Epithelial cell of prostate (primary cell): Measurements from ENCODE around the gene EPHB3.

Source experiments
- DNase-seq: peaks from one replicate; pipeline ENCODE4 v3.0.0-alpha.2; 2011; ENCODE audit warnings: low read depth, low spot score
- H3K27ac ChIP-seq: fragments of 450-650 bp; 2 replicates; pipeline ENCODE4 v1.5.1; 2017; ENCODE audit warnings: mild to moderate bottlenecking

EPHB3 gene

DNA sequence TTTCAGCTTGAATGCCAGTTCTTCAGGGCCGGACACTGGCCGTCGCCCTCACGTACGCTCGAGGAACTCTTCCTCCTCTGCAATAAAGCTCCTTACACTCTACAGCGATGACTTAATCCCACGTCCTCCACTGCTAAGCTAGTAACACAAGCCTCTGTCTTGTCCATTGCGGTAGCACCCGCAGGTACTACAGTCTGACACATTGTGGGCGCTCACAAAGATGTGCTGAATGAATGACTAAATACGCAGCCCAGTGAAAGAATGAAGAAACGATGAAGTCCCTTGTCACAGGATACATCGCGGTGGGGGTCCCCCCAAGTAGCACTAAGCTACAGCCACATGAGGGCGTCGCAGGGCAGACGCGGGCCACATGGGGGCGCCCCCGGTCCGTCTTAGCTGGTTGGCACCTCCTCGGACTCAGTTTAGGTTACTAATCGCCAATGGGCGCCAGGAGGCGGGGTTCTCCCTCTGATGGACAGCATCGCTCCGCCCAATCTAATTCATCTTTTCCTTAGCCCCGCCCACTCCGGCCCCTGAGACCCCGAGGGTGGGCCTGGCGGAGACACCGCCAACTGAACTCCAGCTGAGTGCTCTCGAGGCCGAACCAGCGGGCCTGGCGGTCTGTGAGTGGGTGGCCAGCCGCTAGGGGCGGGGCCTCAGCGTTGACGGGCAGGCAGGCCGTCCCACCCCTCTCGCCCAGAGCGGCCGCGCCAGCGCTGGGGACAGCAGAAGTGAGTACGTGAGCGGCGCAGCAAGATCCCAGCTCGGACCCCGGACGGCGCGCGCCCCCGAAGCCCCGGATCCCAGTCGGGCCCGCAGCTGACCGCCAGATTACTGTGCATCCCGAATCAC lies at the start of gene EPHB3:
Gene EPHB3, plus strand, starts transcription at position 725 of the 852 bp plus-strand sequence. CDS start 451 bp downstream, outside the sequence.
- H3K27ac ChIP-seq: peak within 1 kb of the TSS; percentile 82
- DNase-seq: peak; percentile 91

- no peak for DNase-seq
- no peak overlapping the region for H3K27ac ChIP-seq
Measured at GRCh38 chr3:184512621-184513020, 49.0 kb upstream of the EPHB3 start.

DNA sequence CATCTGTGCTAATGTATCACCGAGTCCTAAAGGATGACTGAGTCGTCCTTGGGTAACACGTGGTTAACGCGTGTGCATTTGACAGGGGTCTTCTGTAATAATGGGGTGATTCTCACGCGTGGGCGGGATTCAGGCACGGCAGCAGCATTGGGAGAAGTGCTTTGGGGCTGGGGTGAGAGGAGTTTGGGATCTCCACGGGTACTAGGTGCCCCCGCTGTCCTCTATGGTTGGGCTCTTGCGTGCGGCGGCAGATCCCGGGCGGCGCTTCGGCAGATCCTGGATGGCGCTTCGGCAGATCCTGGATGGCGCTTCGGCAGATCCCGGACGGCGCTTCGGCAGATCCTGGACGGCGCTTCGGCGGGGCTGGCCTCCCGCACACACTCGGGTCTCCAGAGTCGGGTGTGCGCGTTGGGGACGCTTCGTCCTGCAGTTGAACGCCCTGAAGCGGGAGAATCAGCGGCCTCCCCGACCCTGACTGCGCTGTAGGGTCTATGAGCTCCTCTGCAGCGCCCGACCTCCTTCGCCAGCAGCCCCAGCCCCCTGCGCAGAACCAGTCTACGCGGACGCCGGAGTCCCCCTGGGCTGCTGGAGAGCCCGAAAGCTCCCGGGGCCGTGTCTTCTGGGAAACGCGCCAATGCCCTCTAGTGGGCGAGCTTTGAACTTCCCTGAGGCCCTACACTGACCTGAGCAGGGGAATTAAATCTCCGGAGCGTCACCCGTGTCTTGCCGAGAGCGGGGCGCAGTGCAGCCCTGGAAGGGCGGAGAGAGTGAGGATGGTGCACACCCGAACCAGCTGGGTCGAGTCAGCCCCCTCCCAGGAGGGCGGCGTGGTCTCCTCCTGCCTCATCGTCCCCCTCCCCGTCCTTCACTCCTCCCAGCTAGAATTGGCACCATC lies 48.1 kb upstream of the EPHB3 start:
- DNase-seq: no peak
- no peak overlapping the region for H3K27ac ChIP-seq

DNA sequence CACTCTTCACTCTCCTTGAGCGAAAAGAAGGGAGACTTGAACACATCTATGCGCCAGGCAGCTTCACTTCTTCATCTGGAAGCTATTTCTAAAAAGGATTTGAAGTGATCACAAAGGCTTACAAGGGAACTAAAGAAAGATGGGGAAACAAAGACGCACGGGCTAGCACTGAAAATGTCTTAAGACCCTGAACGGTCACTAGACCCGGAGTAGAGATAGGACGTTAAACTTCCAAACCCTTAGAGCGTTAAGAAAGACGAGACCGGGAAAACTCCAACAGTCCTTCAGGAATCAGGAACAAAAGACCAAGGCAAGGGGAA lies 47.5 kb upstream of the EPHB3 start:
- DNase-seq: no peak
- no peak overlapping the region for H3K27ac ChIP-seq

GRCh38 chr3:184523825-184524615 lies 37.6 kb upstream of the EPHB3 start:
- peak; percentile 59 for DNase-seq
- no peak overlapping the region for H3K27ac ChIP-seq

DNA sequence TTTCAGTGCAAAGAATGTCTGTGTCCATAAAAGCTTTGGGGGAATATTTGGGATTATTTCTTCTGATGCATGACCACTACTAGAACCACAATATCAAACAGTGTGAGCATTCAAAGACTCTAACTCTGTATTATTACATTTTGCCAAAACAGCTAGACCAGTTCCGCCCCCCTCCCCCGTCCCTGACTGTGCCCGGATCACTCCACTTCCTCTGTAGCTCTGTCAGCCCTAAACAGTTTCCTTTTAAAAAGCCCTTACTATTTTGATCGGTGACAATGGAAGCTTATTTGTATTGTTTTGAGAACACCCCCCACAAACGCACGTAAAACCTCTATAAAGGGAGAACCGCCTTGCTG lies 36.6 kb upstream of the EPHB3 start:
- no peak overlapping the region for H3K27ac ChIP-seq
- DNase-seq: no peak

GRCh38 chr3:184525337-184526087 lies 36.1 kb upstream of the EPHB3 start:
- H3K27ac ChIP-seq: no peak overlapping the region

DNA sequence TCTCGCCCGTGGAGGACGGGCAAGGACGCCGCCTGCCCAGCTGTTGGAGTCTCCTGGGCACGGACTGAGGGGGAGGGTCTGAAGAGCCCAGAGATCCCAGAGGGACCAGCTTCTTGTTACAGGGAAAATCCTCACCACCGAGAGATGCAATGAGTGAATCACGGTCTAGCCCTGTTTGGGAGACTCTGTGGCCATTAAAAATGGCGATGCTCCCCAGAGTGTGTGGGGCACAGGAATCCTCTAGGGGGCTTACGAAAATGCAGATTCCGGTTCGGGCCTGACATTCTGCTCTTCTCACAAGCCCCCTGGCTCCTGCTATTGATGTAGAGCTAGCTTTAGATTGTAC lies 35.5 kb upstream of the EPHB3 start:
- no peak for DNase-seq
- H3K27ac ChIP-seq: no peak overlapping the region

More at GRCh38 chr3:184525337-184526087, 36.1 kb upstream of the EPHB3 start:
- no peak for DNase-seq

DNA sequence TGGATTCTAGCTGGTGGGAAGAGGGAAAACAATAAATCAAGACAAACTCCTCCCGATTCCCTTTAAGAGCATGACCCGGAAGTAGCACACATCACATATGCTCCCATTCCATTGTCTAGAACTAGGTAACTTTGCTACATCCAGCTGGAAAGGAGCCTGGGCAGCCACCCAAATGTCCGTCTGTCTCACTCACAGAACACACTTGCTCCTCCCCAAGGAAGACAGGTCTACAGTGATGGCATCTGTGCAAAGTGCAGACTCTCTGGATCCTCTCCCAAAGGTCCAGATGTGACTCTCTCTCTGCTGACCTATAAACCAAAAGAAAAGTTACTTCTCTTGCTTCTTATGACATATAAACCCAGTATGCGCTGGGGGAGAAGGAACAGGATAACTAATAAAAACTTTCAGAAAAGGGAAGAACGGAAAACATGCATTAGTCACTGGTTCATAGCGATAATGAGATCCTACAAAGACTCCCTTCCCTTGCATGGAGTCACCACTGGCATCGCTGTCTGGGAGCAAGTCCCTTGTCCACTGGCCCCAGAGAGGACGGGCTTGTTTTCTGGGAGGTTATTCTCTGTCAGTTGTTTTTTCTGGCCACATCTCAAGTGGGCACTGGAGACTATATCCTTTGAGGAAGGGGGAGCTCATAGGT lies 29.8 kb upstream of the EPHB3 start:
- H3K27ac ChIP-seq: no peak overlapping the region
- no peak for DNase-seq

- DNase-seq: no peak
- H3K27ac ChIP-seq: no peak overlapping the region
Measured at GRCh38 chr3:184532940-184533732, 28.4 kb upstream of the EPHB3 start.

- H3K27ac ChIP-seq: no peak overlapping the region
- DNase-seq: no peak
Measured at GRCh38 chr3:184537885-184538665, 23.5 kb upstream of the EPHB3 start.

- no peak for DNase-seq
- H3K27ac ChIP-seq: no peak overlapping the region
Measured at GRCh38 chr3:184538666-184539431, 22.7 kb upstream of the EPHB3 start.

GRCh38 chr3:184539801-184540435 lies 21.7 kb upstream of the EPHB3 start:
- DNase-seq: no peak
- H3K27ac ChIP-seq: no peak overlapping the region

GRCh38 chr3:184540777-184541681 lies 20.6 kb upstream of the EPHB3 start:
- no peak overlapping the region for H3K27ac ChIP-seq
- DNase-seq: no peak

DNA sequence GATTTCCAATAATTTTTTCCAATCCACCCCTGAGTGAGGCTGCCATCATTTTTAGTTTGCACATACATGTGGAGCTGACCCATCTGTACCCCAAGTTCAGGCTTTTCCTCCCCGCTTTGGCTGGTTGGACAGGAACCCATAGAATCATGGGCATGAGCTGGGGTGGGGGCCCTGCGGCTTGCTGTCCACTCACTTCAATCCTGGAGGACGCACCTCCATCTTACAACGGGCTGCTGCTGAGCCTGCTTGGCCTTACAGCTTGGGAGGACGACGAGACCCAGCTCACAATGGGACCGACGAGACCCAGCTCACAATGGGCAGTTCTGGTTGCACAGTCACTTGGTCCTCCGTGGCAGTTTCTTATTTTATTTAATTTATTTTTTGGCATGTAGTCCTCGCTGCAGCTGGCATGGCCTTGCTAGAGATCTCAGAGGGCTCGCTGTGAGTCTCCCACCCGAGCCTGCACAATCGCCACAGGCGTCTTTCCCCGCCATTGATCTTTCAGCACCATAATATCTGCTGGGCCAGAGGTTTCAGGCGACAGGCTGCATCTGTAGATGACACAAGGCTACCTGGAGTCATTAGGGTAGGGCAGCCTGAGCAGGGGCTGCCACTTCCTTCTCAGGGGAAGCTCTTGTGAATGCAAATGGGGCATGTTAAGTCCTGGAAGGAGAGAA lies 19.6 kb upstream of the EPHB3 start:
- no peak for DNase-seq

More for the DNA sequence above, 19.6 kb upstream of the EPHB3 start:
- no peak overlapping the region for H3K27ac ChIP-seq
